ENCODE measurements around the gene UBE3D. TPM values are rescaled to one million over a fixed set of nuclear protein-coding genes. Genes with fewer than 3 reads are reported as not detected.

Gene UBE3D
- total RNA-seq, 1 experiment from 2014 or later: 10.7 TPM

DNA sequence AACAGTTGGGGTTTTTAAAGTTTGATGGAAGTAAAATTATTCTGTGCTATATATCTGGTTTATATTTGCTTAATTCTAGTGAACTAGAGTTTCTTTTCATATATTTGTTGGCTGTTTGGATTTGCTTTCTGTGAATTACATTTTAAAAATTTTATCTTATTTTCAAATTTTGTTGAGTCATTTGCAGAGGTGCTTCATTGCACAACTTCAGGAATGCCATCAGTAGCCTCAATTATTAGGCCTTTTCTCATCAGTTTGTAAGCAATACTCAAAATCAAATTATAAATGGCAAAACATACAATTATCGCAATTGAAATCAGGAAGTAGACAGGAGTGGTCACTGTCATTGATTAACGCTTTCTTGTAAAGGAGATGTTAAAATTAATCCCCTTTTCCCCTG is 96.9 kb downstream of the UBE3D start:
- H3K4me3 Mint-ChIP-seq: no peak overlapping the region

More for the DNA sequence above, 96.9 kb downstream of the UBE3D start:
- H3K36me3 Mint-ChIP-seq (ENCODE audit: insufficient read depth in 1 of 3, low read depth in 3 of 3): peaks cover 0 to 7% (median 4%) of the 10 kb centered on the region in 3 experiments; a peak in 4 of 7 replicates
- no peaks in the 10 kb centered on the region; a peak in 1 of 5 replicates for H3K9me3 Mint-ChIP-seq
- H2AFZ ChIP-seq (ENCODE audit: low read length): no peak overlapping the region
- H3K27ac ChIP-seq (ENCODE audit: insufficient read length, low read depth, low read length): no peak overlapping the region
- H4K5ac ChIP-seq (ENCODE audit: insufficient read length, low read depth, low read length): no peak overlapping the region
- no peaks in the 10 kb centered on the region for H3K79me2 ChIP-seq (ENCODE audit: insufficient read depth, low read length)
- no peak overlapping the region for H3K4ac ChIP-seq (ENCODE audit: low read depth, low read length)
- H2BK5ac ChIP-seq (ENCODE audit: insufficient read length, low read length): no peak overlapping the region
- H2BK15ac ChIP-seq (ENCODE audit: low read depth, low read length): no peak overlapping the region
- H3K9ac ChIP-seq (ENCODE audit: extremely low read depth, insufficient read length, low read length): no peak overlapping the region
- H2BK120ac ChIP-seq (ENCODE audit: low read depth, low read length, poor library complexity, severe bottlenecking): no peak overlapping the region
- no peaks in the 10 kb centered on the region for H3K27me3 ChIP-seq (ENCODE audit: insufficient read depth, low read length)
- no peaks in the 10 kb centered on the region for H3K4me1 Mint-ChIP-seq
- TF ChIP-seq, protein P1, sequence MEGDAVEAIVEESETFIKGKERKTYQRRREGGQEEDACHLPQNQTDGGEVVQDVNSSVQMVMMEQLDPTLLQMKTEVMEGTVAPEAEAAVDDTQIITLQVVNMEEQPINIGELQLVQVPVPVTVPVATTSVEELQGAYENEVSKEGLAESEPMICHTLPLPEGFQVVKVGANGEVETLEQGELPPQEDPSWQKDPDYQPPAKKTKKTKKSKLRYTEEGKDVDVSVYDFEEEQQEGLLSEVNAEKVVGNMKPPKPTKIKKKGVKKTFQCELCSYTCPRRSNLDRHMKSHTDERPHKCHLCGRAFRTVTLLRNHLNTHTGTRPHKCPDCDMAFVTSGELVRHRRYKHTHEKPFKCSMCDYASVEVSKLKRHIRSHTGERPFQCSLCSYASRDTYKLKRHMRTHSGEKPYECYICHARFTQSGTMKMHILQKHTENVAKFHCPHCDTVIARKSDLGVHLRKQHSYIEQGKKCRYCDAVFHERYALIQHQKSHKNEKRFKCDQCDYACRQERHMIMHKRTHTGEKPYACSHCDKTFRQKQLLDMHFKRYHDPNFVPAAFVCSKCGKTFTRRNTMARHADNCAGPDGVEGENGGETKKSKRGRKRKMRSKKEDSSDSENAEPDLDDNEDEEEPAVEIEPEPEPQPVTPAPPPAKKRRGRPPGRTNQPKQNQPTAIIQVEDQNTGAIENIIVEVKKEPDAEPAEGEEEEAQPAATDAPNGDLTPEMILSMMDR (conservative IDR thresholded peaks at IDR 0.05): no peak
- H3K27me3 Mint-ChIP-seq (ENCODE audit: low read depth): no peaks in the 10 kb centered on the region
- no peaks in the 10 kb centered on the region for H3K9me3 ChIP-seq (ENCODE audit: control insufficient read depth, low read depth, low read length)
- H3K56ac ChIP-seq (ENCODE audit: insufficient read length, low read depth, low read length): no peak overlapping the region
- no CpG with 5 or more reads among the region's 2 CpGs for WGBS (ENCODE audit: extremely low coverage, insufficient read length, low lambda C conversion rate)
- H3K79me1 ChIP-seq (ENCODE audit: insufficient read depth, low read depth, low read length, poor library complexity, severe bottlenecking): no peaks in the 10 kb centered on the region
- no peaks in the 10 kb centered on the region for H4K20me1 ChIP-seq (ENCODE audit: control insufficient read depth, insufficient read depth, insufficient read length)
- no peak overlapping the region for H2AK5ac ChIP-seq (ENCODE audit: insufficient read length, low read length)
- H2BK20ac ChIP-seq (ENCODE audit: low read depth, low read length, poor library complexity, severe bottlenecking): no peak overlapping the region
- no peak overlapping the region for H3K23ac ChIP-seq (ENCODE audit: insufficient read length, low read depth, low read length)
- no peak overlapping the region for H4K91ac ChIP-seq (ENCODE audit: insufficient read length, low read depth, low read length)
- H2BK12ac ChIP-seq (ENCODE audit: insufficient read length, low read depth, low read length): no peak overlapping the region
- H3K18ac ChIP-seq (ENCODE audit: insufficient read length, low read depth, low read length): no peak overlapping the region
- no peaks in the 10 kb centered on the region for H3K23me2 ChIP-seq (ENCODE audit: insufficient read length, low read depth, low read length, poor library complexity, severe bottlenecking)
- no peak for DNase-seq
- H4K8ac ChIP-seq (replicated peaks; ENCODE audit: insufficient read length, low read depth, low read length): no peak overlapping the region
- no peak overlapping the region for H3K27ac Mint-ChIP-seq
- no peak overlapping the region for H3K4me2 ChIP-seq (ENCODE audit: insufficient read depth, insufficient read length, low read length)
- H3K4me1 ChIP-seq (ENCODE audit: insufficient read depth, low read length): no peaks in the 10 kb centered on the region
- H3T11ph ChIP-seq (ENCODE audit: low read length): no peak overlapping the region
- no peak overlapping the region for H3K14ac ChIP-seq (ENCODE audit: insufficient read depth, low read length)

All from H9 (cell line).